AG04449 (cell line): ENCODE data around the gene ATP4B.

Source experiments
- CTCF ChIA-PET: fragments of 350-600 bp; formaldehyde crosslinking; extraction: SDS; loops from one replicate; lab custom pipeline; 2021; ENCODE audit warnings: antibody characterized with exemption; lab: Yijun Ruan, JAX
- POLR2A ChIA-PET: fragments of 400-600, 350-600 bp; formaldehyde crosslinking; extraction: SDS; loops from one replicate; lab custom pipeline; 2020; ENCODE audit warnings: antibody characterized with exemption, inconsistent platforms; lab: Yijun Ruan, JAX
- DNase-seq: peaks from one replicate; pipeline ENCODE4 v3.0.0-alpha.2; 2010; ENCODE audit warnings: low read depth, low spot score
- H3K4me3 ChIP-seq: 2 replicates; pipeline ENCODE4 v1.5.1; 2011; ENCODE audit warnings: low read depth, mild to moderate bottlenecking, control low read depth, low read length
- TF ChIP-seq, protein P1 (sequence below): IDR thresholded peaks from one replicate; pipeline ENCODE4 v1.5.1; 2011; ENCODE audit warnings: mild to moderate bottlenecking, moderate library complexity, low read length, control low read depth, inconsistent platforms; ENCODE audit not compliant: insufficient read depth; ENCODE audit errors: missing control alignments

The ATP4B gene

DNA sequence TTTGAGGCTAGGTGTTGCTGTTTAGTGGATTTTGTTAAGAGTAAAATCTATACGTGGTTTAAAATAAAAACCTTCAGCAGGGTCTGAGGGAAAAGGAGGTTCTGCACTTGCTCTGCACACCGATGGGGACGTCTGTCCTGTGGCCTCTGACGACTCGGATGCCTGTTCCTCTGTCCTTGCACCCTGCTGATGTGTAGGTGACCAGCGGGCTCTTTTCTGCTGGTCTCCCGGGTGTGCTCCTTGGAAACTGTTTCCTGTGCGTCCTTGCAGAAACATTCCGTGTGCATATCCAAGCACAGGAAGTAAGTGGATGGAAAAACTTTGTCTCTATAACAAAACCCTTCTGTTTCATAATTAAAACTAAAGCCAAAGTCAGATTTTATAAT is 3.8 kb downstream of the ATP4B start:
- POLR2A ChIA-PET: no interaction called here
- CTCF ChIA-PET: no interaction called here
- TF ChIP-seq, protein P1, sequence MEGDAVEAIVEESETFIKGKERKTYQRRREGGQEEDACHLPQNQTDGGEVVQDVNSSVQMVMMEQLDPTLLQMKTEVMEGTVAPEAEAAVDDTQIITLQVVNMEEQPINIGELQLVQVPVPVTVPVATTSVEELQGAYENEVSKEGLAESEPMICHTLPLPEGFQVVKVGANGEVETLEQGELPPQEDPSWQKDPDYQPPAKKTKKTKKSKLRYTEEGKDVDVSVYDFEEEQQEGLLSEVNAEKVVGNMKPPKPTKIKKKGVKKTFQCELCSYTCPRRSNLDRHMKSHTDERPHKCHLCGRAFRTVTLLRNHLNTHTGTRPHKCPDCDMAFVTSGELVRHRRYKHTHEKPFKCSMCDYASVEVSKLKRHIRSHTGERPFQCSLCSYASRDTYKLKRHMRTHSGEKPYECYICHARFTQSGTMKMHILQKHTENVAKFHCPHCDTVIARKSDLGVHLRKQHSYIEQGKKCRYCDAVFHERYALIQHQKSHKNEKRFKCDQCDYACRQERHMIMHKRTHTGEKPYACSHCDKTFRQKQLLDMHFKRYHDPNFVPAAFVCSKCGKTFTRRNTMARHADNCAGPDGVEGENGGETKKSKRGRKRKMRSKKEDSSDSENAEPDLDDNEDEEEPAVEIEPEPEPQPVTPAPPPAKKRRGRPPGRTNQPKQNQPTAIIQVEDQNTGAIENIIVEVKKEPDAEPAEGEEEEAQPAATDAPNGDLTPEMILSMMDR: no peak

DNA sequence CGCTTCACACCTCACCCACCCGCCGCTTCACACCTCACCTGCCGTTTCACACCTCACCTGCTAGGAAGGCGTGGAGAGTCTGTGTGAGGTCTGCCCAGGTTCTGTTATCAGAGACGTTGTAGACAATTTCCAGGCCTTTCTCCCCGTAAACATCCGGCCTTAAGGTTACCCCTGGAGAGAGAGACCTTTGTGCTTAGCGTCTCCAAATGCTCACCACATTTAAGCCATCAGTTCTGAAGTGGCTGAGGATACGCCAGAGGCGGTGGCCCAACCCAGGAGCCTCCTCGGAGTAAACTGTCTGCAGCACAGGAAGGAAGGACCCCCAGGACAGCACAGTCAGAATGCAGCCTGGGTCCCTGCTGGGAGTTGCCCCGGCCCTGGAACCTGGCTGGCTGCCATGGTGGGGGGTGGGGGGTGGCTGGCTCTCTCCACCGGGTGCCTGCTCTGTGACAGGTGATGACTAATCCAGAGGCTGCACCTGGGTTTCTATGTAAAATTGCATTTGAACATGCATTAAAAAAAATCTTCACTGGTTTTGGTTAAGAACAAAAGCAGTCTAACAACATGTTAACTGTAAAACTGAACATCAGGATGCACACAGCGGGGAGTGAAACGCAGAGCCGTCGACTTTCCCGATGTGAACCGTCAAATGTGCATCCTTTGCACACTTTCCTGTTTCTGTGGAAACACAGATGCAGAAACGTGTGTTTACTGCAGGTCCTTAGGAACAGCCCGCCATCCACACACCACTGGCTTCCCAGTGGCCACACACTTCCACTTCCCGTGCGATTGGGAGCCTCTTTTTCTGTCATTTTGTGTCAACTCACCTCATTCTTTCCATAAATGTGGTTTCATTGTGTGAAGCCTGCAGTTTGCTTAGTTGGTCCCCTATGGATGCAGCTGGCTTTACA is 4.5 kb downstream of the ATP4B start:
- CTCF ChIA-PET: no interaction called here
- no peak overlapping the region for H3K4me3 ChIP-seq
- POLR2A ChIA-PET: no interaction called here
- TF ChIP-seq, protein P1: no peak
- DNase-seq: no peak

More for the DNA sequence above, 3.8 kb downstream of the ATP4B start:
- no peak for DNase-seq
- no peak overlapping the region for H3K4me3 ChIP-seq

DNA sequence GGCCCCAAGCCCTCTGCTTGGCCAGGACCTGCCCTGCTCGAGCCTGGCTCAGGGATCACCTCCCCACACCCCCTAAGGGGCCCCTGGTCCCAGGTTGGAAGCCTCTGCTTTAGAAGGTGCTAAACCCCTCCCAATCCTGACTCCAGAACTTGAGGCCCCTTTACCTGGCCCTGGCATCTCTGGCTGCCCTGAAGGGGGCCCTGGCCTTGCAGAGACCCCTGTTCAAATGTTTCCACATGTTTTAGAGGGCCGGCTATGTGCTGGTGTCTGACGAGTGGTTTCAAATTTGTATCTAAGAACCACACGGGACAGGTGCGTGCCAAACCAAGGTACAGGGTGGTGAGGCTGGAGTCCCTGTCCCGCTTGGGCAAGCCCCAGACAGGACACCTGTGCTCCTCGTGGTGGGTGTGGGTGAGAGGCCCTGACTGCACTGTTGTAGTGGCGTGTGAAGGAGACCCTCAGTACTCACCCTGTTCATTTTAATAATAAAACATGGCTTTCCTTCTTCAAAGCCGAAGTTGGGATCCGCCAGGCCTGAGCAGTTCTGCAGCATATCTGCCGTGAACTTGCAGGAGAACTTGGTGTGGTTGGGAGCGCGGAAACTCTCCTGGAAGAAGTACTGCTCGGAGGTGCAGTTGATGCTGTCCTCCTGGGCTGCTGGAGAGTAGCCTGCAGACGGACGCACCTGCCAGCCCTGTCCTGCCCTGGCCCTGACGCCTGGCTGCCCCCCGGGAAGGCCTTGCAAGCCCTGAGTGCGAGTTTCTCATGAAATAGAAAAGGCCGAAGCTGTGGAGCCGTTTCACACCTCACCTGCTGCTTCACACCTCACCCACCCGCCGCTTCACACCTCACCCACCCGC is 5.4 kb downstream of the ATP4B start:
- no peak for DNase-seq
- H3K4me3 ChIP-seq: no peak overlapping the region
- POLR2A ChIA-PET: no interaction called here
- TF ChIP-seq, protein P1: no peak
- CTCF ChIA-PET: interaction anchor here (1.6 kb wide), 1 partner anchor 12 kb away, joined by 3 read pairs; no protein-coding TSS in a partner anchor

DNA sequence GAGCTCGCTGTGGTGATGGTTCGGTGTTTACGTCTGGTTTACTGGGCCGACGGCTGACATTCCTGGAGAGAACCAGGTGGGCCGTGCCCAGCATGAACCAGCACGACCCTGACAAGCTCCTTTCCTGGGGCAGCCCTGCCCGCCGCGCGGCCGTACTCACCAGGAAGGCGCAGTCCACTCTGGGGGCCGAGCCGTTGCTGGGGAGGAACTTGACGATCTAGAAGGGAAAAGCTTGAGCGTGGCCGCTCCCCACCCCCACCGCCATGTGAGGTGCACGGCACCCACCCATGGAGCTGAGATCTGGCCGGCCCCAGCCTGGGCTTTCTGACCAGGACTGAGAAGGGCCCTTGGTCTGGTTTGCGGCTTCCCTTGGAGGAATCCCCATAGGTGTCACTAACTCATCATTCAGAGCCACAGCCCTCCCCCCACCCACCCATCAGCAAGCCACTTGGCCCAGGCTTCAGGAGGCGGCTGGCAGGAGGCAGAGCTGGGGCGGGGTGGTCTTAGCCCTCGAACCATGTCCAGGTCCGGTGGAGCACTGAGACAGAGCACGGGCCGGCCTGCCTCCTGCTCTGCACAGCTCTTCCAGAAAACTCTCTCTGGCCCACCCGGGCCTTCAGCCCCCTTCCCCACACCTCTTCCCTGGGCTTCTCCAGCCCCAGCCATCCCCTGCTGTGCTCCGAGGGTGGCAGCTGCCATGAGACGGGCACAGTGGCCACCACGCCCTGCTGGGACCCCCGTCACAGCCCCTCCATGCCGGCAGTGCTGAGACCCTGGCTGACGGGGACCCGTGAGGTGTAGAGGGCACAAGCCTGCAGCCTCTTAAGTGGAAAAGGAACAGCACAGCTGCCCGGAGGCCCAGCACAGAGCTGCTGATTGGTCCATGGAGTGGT is 6.2 kb downstream of the ATP4B start:
- no peak overlapping the region for H3K4me3 ChIP-seq
- ChIA-PET POLR2A (no interaction called here), CTCF (interaction anchor here (0.9 to 1.6 kb wide), 3 partner anchors 8 to 26 kb away, joined by 3 read pairs; no protein-coding TSS in a partner anchor)
- TF ChIP-seq, protein P1: no peak
- DNase-seq: no peak

DNA sequence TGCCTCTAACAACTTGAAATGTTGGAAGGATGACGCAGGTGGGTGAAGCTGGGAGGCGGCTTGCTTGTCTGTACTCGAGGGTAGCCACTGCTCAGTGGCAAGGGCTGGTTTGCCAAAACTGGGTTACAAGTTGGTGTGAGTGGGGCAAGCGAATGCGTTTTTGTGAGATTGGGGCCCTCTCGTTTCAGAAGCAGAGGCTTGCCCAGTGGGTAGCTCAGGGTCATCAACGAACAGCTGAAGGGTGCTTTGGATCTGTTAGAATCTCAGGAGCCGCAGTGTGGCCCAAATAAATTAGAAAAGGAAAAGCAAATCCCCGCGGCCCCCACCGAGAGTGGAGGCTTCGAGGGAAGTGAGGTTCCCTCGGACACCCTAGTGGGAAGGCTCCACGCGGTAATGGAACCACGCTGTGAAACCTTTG is 7.3 kb downstream of the ATP4B start:
- ChIA-PET CTCF (interaction anchor here (0.6 to 1.6 kb wide), 4 partner anchors 7 to 25 kb away, joined by 3 read pairs; no protein-coding TSS in a partner anchor), POLR2A (no interaction called here)
- no peak for DNase-seq
- H3K4me3 ChIP-seq: no peak overlapping the region
- TF ChIP-seq, protein P1: no peak
